Upper lobe of left lung (tissue), 4 donors: ENCODE results near the gene PIK3R3.

ENCODE experiments used
- POLR2A ChIP-seq, 4 donors: fragments of 450-650 bp; IDR thresholded peaks; one replicate each; pipeline ENCODE4 v1.5.1; 2016 to 2017; ENCODE audit warnings: antibody characterized with exemption in 4 of 4, mild to moderate bottlenecking in 2 of 4
- TF ChIP-seq, protein P1 (sequence below), 6 experiments: fragments of 450-650 bp in 4 of 6; fragments of 200-600 bp in 2 of 6; sonication (generic) in 2 of 6; IDR thresholded peaks; one replicate each; pipeline ENCODE4 v1.5.1; 2016 to 2019; ENCODE audit warnings: antibody characterized with exemption in 6 of 6

DNA sequence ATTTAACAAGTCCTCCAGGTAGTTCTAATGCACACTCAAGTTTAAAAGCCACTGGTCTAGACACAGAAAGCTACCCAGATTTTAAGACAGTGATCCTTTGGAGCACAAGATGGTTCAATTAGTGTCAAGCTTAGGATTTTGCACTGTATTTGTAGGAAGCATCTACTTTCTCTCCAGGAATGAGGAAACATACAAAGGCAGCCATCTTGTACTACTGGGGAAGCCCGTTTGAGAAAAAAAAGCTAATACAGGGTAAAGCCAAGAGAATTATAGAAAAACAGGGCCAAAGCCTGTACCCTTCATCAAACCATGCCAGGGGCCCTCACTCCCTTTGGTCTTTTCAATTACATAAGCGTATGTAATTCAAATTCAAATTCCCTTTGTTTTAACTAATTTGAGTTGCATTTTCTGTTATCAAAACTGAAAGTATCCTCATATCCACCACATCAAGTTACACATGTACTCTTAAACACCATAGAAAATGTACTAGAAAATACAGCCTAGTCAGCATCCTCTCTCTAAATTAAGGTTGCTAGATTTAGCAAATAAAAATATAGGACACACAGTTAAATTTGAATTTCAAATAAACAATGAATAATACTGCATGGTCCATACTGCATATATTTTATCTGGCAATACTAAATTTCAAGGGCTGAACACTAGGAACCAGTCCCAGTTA, 17.4 kb downstream of the PIK3R3 start:
- TF ChIP-seq, protein P1, sequence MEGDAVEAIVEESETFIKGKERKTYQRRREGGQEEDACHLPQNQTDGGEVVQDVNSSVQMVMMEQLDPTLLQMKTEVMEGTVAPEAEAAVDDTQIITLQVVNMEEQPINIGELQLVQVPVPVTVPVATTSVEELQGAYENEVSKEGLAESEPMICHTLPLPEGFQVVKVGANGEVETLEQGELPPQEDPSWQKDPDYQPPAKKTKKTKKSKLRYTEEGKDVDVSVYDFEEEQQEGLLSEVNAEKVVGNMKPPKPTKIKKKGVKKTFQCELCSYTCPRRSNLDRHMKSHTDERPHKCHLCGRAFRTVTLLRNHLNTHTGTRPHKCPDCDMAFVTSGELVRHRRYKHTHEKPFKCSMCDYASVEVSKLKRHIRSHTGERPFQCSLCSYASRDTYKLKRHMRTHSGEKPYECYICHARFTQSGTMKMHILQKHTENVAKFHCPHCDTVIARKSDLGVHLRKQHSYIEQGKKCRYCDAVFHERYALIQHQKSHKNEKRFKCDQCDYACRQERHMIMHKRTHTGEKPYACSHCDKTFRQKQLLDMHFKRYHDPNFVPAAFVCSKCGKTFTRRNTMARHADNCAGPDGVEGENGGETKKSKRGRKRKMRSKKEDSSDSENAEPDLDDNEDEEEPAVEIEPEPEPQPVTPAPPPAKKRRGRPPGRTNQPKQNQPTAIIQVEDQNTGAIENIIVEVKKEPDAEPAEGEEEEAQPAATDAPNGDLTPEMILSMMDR (IDR thresholded peaks at IDR 0.05), result no peak
- no peak for TF ChIP-seq POLR2A (IDR thresholded peaks at IDR 0.05)
